HAP-1 (cell line): ENCODE results near the gene ARCN1.
"Not testable (repeated sequence)": the region's sequence is repeated elsewhere in the genome, so short reads cannot be mapped to it uniquely, and the experiment has no call there.

ENCODE experiments used
- DNase-seq, 2 experiments: peaks; one replicate each; pipeline ENCODE4 v3.0.0-alpha.2; 2016 to 2020; ENCODE audit warnings: low spot score in 2 of 2
- H3K27me3 ChIP-seq: fragments of 250-450 bp; sonication (Bioruptor Pico); 2 replicates; pipeline ENCODE4 v1.5.1; 2020; ENCODE audit warnings: low read depth, mild to moderate bottlenecking, moderate library complexity
- H3K36me3 ChIP-seq: fragments of 250-450 bp; sonication (Bioruptor Pico); replicated peaks from 2 replicates; pipeline ENCODE4 v1.5.1; 2020; ENCODE audit warnings: mild to moderate bottlenecking
- H3K4me1 ChIP-seq: fragments of 250-450 bp; sonication (Bioruptor Pico); 2 replicates; pipeline ENCODE4 v1.5.1; 2020; ENCODE audit warnings: mild to moderate bottlenecking
- H3K4me3 ChIP-seq: fragments of 250-450 bp; sonication (Bioruptor Pico); 2 replicates; pipeline ENCODE4 v1.5.1; 2020; ENCODE audit warnings: mild to moderate bottlenecking, moderate library complexity
- H3K9me3 ChIP-seq: fragments of 250-450 bp; sonication (Bioruptor Pico); 2 replicates; pipeline ENCODE4 v1.5.1; 2020; ENCODE audit warnings: mild to moderate bottlenecking, moderate library complexity
- in situ Hi-C: fragments of 300-500 bp; cut with MboI; formaldehyde crosslinking; loops from 3 replicates; pipeline ENCODE4 v1.14.3; 2020; ENCODE audit warnings: low sequenced_read_pairs, inconsistent platforms, mixed read lengths

Gene ARCN1

GRCh38 chr11:118604566-118604965 is 32.4 kb downstream of the ARCN1 start:
- peaks cover 6% of the 10 kb centered on the region for H3K4me1 ChIP-seq
- in situ Hi-C loops: no loop called here

GRCh38 chr11:118605116-118605867 is 33.1 kb downstream of the ARCN1 start:
- DNase-seq: no peak
- Histone ChIP-seq H3K9me3 (no peaks in the 10 kb centered on the region), H3K36me3 (peaks cover 20% of the 10 kb centered on the region), H3K4me1 (peaks cover 6% of the 10 kb centered on the region), H3K27me3 (no peaks in the 10 kb centered on the region), H3K4me3 (no peak overlapping the region)
- in situ Hi-C loops: no loop called here

More at GRCh38 chr11:118604566-118604965, 32.4 kb downstream of the ARCN1 start:
- DNase-seq: no peak
- Histone ChIP-seq H3K36me3 (peaks cover 27% of the 10 kb centered on the region), H3K9me3 (no peaks in the 10 kb centered on the region), H3K4me3 (no peak overlapping the region), H3K27me3 (no peaks in the 10 kb centered on the region)

DNA sequence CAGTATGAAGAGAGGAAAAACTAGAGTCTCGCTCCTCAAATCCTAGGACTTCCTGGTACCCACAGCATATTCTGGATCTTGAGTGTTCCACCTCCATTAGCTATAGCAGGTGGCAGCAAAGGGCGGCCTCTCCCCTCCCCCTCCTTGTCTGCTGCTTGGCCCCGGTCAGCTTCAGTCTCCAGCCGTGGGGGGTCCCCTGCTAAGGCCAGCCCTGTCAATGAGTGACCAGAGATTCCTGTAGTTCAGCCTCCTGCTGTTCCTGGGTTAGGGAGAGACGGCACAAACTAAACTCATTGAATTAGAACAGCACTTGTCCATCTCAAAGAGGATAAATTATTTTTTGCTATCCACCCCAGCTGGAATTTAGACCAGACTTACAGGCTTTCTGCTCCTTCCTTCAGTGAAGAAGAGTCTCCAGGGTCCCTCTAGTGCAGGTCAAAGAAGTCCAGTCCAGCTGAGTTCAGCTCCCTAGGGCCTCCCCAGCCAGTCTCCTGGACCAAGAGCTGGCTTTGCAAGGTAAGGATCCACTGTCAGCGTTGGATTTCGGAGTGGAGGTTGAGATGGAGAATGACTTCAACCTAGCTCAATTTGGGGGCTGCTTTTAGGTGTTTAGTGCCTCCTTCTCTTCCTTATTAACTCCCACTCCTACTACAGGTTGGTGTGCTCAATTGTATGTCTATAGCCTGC is 34.1 kb downstream of the ARCN1 start:
- in situ Hi-C loops: no loop called here
- H3K27me3 ChIP-seq: no peaks in the 10 kb centered on the region
- peaks cover 6% of the 10 kb centered on the region for H3K4me1 ChIP-seq
- peaks cover 11% of the 10 kb centered on the region for H3K36me3 ChIP-seq
- H3K4me3 ChIP-seq: no peak overlapping the region
- H3K9me3 ChIP-seq: no peaks in the 10 kb centered on the region
- no peak for DNase-seq

- Histone ChIP-seq H3K9me3 (no peaks in the 10 kb centered on the region), H3K4me1 (peaks cover 6% of the 10 kb centered on the region), H3K27me3 (no peaks in the 10 kb centered on the region), H3K4me3 (no peak overlapping the region), H3K36me3 (peaks cover 5% of the 10 kb centered on the region)
- in situ Hi-C loops: no loop called here
- DNase-seq: no peak
These were observed 34.6 kb downstream of the ARCN1 start for GRCh38 chr11:118606844-118607228.

DNA sequence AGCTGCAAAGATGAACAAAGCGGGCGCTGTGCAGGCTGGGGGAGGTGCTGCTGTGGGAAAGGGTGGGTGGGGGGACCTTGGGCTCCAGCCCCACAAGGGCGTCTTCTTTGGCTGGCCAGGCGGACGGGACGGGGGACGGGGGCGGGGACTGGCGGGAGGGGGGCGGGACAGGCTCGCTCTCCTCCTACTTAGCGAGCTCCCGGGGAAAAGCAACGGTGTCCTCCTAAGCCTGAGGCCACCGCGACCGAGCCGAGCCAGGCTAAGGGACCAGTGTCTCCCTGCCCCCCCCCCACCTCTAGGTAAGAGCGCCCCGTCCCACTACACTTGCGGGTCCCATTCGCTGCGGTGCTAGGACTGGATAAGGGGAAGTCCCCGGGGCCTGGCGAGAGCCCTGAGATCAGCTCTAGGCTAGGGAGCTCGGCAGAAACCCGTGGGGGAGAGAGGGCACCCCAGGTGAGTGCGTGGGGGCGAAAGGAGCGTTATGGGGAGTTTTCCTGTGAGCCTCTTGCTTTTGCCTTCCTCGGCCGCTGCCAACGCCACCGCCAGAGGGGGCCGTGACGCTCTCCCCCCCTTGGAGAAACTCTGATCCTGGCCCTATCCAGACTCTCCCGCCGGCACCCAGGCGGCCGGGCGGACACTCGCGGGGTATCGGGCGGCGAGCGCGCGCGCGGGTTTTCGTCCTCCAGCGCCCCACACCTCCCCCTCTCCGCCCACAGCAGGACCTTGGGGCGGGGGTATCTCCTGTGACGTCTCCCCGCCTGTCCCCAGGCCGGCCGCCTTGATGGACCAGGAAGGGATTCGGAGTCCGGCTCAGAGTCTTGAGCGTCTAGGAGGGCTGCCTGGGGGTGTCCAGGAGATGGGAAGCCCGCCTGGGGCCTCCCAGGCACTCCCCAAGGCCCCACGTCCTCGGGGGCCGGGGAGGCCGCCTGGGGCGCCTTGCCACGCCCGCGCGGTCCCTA is 35.5 kb downstream of the ARCN1 start, which contains the start of gene PHLDB1:
PHLDB1 (plus strand) TSS at position 215 of the 959 bp plus-strand sequence. CDS start 6,222 bp downstream, outside the sequence.
- in situ Hi-C loops: no loop called here
- DNase-seq: peak; percentile 74 to 87
- Histone ChIP-seq H3K4me1 (peaks cover 6% of the 10 kb centered on the region), H3K27me3 (no peaks in the 10 kb centered on the region), H3K9me3 (no peaks in the 10 kb centered on the region), H3K4me3 (peak within 1 kb of the TSS; percentile 67), H3K36me3 (peaks cover under 1% of the 10 kb centered on the region; the same call in 1 of the 2 replicates)

DNA sequence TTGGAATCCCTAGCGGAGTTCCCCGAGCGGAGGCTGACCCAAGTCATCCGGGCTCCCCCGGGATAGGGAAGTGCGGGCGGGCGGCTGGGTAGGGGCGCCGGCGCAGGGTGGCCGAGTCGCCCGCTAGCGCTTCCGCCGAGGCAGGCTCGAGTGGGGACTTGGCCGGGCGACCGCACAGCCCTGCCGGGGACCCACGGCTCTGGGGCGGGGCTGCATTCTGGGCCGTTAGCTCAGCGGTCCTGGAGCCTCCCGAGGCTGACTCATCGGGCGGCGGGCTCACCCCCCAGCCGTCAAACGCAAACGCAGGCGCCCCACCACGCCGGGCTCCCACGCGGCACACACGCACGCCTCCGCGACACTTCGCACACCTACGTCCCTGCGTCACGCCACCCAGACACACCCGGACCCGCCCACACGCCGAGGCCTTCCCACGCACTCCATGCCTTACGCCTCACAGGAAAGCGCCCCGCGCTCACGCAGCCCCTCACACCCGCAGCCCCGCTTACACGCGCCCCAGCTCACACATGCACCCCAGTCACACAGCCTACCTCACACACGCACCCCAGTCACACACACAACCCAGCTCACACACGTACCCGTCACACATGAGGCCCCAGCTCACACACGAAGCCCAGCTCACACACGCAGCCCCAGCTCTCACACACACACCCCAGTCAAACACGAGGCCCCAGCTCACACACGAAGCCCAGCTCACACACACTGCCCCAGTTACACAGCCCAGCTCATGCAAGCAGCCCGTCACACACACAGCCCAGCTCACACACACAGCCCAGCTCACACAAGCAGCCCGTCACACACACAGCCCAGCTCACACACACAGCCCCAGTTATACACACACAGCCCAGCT is 36.4 kb downstream of the ARCN1 start:
- no peaks in the 10 kb centered on the region for H3K27me3 ChIP-seq
- H3K4me3 ChIP-seq: peak overlapping the region; percentile 67
- no peaks in the 10 kb centered on the region for H3K9me3 ChIP-seq
- H3K4me1 ChIP-seq: peaks cover 6% of the 10 kb centered on the region
- peak in 1 of 2 experiments; percentile 55 for DNase-seq
- in situ Hi-C loops: no loop called here
- H3K36me3 ChIP-seq: no peaks in the 10 kb centered on the region

GRCh38 chr11:118609380-118610224 is 37.4 kb downstream of the ARCN1 start:
- Histone ChIP-seq H3K9me3 (no peaks in the 10 kb centered on the region), H3K36me3 (no peaks in the 10 kb centered on the region; the same call in 1 of the 2 replicates), H3K27me3 (no peaks in the 10 kb centered on the region), H3K4me1 (peaks cover 6% of the 10 kb centered on the region), H3K4me3 (no peak overlapping the region)
- no peak for DNase-seq
- in situ Hi-C loops: no loop called here

GRCh38 chr11:118610225-118610772 is 38.1 kb downstream of the ARCN1 start:
- no peaks in the 10 kb centered on the region for H3K27me3 ChIP-seq
- H3K4me1 ChIP-seq: peaks cover 8% of the 10 kb centered on the region
- in situ Hi-C loops: no loop called here
- no peak overlapping the region for H3K4me3 ChIP-seq
- DNase-seq: no peak
- H3K36me3 ChIP-seq: no peaks in the 10 kb centered on the region; the same call in 1 of the 2 replicates
- H3K9me3 ChIP-seq: no peaks in the 10 kb centered on the region

- H3K27me3 ChIP-seq: no peaks in the 10 kb centered on the region
- in situ Hi-C loops: no loop called here
These were observed 38.7 kb downstream of the ARCN1 start for GRCh38 chr11:118610773-118611432.

GRCh38 chr11:118611433-118611795 is 39.2 kb downstream of the ARCN1 start:
- DNase-seq, H3K27me3 ChIP-seq, in situ Hi-C loops, H3K4me3 ChIP-seq, H3K9me3 ChIP-seq, H3K36me3 ChIP-seq: not testable (repeated sequence)
- peaks cover 13% of the 10 kb centered on the region for H3K4me1 ChIP-seq

More at GRCh38 chr11:118610773-118611432, 38.7 kb downstream of the ARCN1 start:
- Histone ChIP-seq H3K4me3 (no peak overlapping the region), H3K36me3 (no peaks in the 10 kb centered on the region; the same call in 1 of the 2 replicates), H3K9me3 (no peaks in the 10 kb centered on the region), H3K4me1 (peaks cover 13% of the 10 kb centered on the region)
- DNase-seq: peak; percentile 36 to 86

GRCh38 chr11:118612378-118612777 is 40.2 kb downstream of the ARCN1 start:
- Histone ChIP-seq H3K4me3 (no peak overlapping the region), H3K36me3 (no peaks in the 10 kb centered on the region; the same call in 1 of the 2 replicates), H3K27me3 (no peaks in the 10 kb centered on the region), H3K4me1 (peaks cover 13% of the 10 kb centered on the region), H3K9me3 (no peaks in the 10 kb centered on the region)
- in situ Hi-C loops: no loop called here
- DNase-seq: no peak
